ENCODE data around the gene CASP8AP2. TPM values are rescaled to one million over a fixed set of nuclear protein-coding genes. Genes with fewer than 3 reads are reported as not detected.

The CASP8AP2 gene
- total and polyA plus RNA-seq, 2 donors (not counting 1 experiment from before 2014, with no cell fraction given) = 10.8 to 13.4 TPM

DNA sequence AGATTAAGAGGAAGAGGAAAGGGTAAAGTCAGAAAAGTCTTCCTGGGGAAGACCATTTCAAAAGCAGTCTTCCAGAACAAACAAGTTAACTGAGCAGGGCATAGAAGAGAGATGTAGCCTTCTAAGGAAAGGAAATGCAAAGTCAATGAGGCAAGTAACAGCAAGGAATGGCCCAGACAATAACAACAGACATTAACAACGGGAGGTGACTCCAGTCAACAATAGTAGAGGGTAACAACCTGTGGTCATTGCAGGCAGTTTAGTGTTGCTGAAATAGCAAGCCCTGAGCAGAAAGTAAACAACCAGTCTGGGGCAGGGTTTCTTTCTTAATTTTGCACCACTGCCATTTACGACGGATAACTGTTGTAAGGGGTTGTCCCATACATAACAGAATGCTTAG, 12.2 kb upstream of the CASP8AP2 start:
- Histone ChIP-seq H3K79me2 (ENCODE audit: control insufficient read depth, insufficient read depth, low read length) (peaks cover 43% of the 10 kb centered on the region), H3K9ac (ENCODE audit: insufficient read depth, low read length) (no peak overlapping the region), H3K27me3 (ENCODE audit: control insufficient read depth, insufficient read depth, low read length) (no peaks in the 10 kb centered on the region), H3K9me3 (ENCODE audit: control insufficient read depth, insufficient read depth, low read depth, low read length) (no peaks in the 10 kb centered on the region), H3K27ac (ENCODE audit: insufficient read depth, low read length) (no peak overlapping the region), H3K4me1 (ENCODE audit: control insufficient read depth, extremely low read depth, insufficient read depth, low read length) (peaks cover 2% of the 10 kb centered on the region), H3K4me3 (replicated peaks in 1 of 4; ENCODE audit: control extremely low read depth in 1 of 4, insufficient read depth in 1 of 4, low read depth in 3 of 4, low read length in 4 of 4) (peak overlapping the region in 2 of 4 experiments; percentile 20 to 96), H4K20me1 (ENCODE audit: control insufficient read depth, extremely low read depth, insufficient read depth, low read length) (no peaks in the 10 kb centered on the region), H3K36me3 (ENCODE audit: control insufficient read depth, insufficient read depth, low read length) (no peaks in the 10 kb centered on the region), H3K4me2 (ENCODE audit: extremely low read depth, insufficient read depth, low read length) (peak overlapping the region; percentile 44), H2AFZ (ENCODE audit: low read length) (no peak overlapping the region)
- TF ChIP-seq EZH2 (IDR thresholded peaks at IDR 0.05; ENCODE audit: low read length, missing control alignments) = no peak
- TF ChIP-seq, protein P1, sequence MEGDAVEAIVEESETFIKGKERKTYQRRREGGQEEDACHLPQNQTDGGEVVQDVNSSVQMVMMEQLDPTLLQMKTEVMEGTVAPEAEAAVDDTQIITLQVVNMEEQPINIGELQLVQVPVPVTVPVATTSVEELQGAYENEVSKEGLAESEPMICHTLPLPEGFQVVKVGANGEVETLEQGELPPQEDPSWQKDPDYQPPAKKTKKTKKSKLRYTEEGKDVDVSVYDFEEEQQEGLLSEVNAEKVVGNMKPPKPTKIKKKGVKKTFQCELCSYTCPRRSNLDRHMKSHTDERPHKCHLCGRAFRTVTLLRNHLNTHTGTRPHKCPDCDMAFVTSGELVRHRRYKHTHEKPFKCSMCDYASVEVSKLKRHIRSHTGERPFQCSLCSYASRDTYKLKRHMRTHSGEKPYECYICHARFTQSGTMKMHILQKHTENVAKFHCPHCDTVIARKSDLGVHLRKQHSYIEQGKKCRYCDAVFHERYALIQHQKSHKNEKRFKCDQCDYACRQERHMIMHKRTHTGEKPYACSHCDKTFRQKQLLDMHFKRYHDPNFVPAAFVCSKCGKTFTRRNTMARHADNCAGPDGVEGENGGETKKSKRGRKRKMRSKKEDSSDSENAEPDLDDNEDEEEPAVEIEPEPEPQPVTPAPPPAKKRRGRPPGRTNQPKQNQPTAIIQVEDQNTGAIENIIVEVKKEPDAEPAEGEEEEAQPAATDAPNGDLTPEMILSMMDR (conservative IDR thresholded peaks at IDR 0.05 in 1 of 2, IDR thresholded peaks at IDR 0.05 in 1 of 2; ENCODE audit: low read depth in 1 of 2, low read length in 2 of 2) = no peak
- DNase-seq (ENCODE audit: low read depth in 2 of 2) = no peak

DNA sequence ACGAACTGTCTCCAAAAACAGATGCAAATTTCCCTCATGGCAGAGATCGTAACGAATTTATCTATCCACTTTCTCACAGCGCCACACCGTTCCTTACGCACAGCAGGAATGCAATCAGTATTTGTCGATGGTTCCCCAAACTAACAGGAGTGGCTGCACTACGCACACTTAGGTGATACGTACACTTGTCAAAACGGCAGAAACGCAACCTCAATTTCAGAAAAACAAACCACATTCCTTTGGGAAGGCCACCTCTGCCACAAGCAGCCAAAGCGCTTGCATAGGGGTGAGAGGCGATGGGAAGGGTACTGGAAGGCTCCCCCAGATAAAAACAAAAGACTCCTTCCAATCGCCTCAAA, 10.7 kb upstream of the CASP8AP2 start:
- Histone ChIP-seq H4K20me1 (ENCODE audit: control insufficient read depth, extremely low read depth, insufficient read depth, low read length) (no peaks in the 10 kb centered on the region), H3K4me3 (replicated peaks in 1 of 4; ENCODE audit: control extremely low read depth in 1 of 4, insufficient read depth in 1 of 4, low read depth in 3 of 4, low read length in 4 of 4) (peak overlapping the region; percentile 59 to 99 (median 88)), H3K36me3 (ENCODE audit: control insufficient read depth, insufficient read depth, low read length) (no peaks in the 10 kb centered on the region), H3K27me3 (ENCODE audit: control insufficient read depth, insufficient read depth, low read length) (no peaks in the 10 kb centered on the region), H3K4me2 (ENCODE audit: extremely low read depth, insufficient read depth, low read length) (peak overlapping the region; percentile 74), H3K9me3 (ENCODE audit: control insufficient read depth, insufficient read depth, low read depth, low read length) (no peaks in the 10 kb centered on the region), H2AFZ (ENCODE audit: low read length) (peak overlapping the region; percentile 91), H3K9ac (ENCODE audit: insufficient read depth, low read length) (peak overlapping the region; percentile 70), H3K27ac (ENCODE audit: insufficient read depth, low read length) (peak overlapping the region; percentile 79), H3K4me1 (ENCODE audit: control insufficient read depth, extremely low read depth, insufficient read depth, low read length) (peaks cover 2% of the 10 kb centered on the region), H3K79me2 (ENCODE audit: control insufficient read depth, insufficient read depth, low read length) (peaks cover 40% of the 10 kb centered on the region)
- DNase-seq (ENCODE audit: low read depth in 2 of 2) = peak; percentile 22 to 49
- TF ChIP-seq, protein P1 (conservative IDR thresholded peaks at IDR 0.05 in 1 of 2, IDR thresholded peaks at IDR 0.05 in 1 of 2; ENCODE audit: low read depth in 1 of 2, low read length in 2 of 2) = no peak
- TF ChIP-seq EZH2 (IDR thresholded peaks at IDR 0.05; ENCODE audit: low read length, missing control alignments) = no peak

DNA sequence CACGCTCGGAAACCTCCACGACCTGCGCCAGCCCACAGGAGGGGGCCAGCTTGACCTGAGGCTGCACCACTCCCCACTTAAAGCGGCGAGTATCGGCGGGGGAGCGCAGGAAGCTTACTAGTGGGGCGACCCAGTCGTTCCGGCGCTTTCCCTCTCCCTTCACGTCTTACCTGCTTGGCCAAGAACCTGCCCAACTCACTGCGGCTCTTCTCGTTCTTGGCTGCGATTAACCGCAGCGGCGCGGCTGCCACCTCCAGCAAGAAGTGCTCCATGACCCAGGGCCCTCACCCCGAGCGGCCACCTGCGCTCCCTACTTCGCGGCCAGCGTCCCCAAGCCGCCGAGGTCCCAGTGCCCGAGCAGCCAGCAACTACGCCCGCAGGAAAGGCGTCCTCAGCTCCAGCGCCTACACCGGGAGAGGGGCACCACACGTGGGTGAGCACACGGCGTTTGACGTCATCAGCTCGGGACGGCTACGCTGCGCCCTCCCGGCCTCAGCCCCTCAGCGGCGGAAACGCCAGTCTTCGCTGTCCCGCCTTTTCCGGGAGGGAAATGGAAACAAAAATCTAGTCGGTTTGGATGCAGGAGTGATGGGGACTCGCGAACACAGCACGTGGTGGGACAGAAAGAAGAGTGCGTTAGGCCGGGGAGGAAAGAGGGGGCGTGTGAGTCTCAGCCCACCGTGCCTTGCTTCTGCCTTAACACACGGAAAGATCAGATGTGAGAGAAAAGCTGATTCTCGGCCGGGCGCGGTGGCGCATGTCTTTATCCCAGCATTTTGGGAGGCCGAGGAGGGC, 10.1 kb upstream of the CASP8AP2 start, which contains the start of gene MDN1:
Gene MDN1, minus strand, starts transcription at position 459 of the 795 bp plus-strand sequence. Its CDS starts 187 bp downstream, at position 272.
- no peaks in the 10 kb centered on the region for H3K27me3 ChIP-seq (ENCODE audit: control insufficient read depth, insufficient read depth, low read length)

More for the DNA sequence above, 10.1 kb upstream of the CASP8AP2 start, which contains the start of gene MDN1:
- no peak for TF ChIP-seq EZH2 (IDR thresholded peaks at IDR 0.05; ENCODE audit: low read length, missing control alignments)
- TF ChIP-seq, protein P1 (conservative IDR thresholded peaks at IDR 0.05 in 1 of 2, IDR thresholded peaks at IDR 0.05 in 1 of 2; ENCODE audit: low read depth in 1 of 2, low read length in 2 of 2) = no peak
- peak within 1 kb of the TSS; percentile 79 for H3K27ac ChIP-seq (ENCODE audit: insufficient read depth, low read length)
- peaks cover 2% of the 10 kb centered on the region for H3K4me1 ChIP-seq (ENCODE audit: control insufficient read depth, extremely low read depth, insufficient read depth, low read length)
- H3K79me2 ChIP-seq (ENCODE audit: control insufficient read depth, insufficient read depth, low read length) = peaks cover 39% of the 10 kb centered on the region
- peak within 1 kb of the TSS; percentile 97 for H3K4me2 ChIP-seq (ENCODE audit: extremely low read depth, insufficient read depth, low read length)
- H3K9ac ChIP-seq (ENCODE audit: insufficient read depth, low read length) = peak within 1 kb of the TSS; percentile 70
- H4K20me1 ChIP-seq (ENCODE audit: control insufficient read depth, extremely low read depth, insufficient read depth, low read length) = no peaks in the 10 kb centered on the region
- no peaks in the 10 kb centered on the region for H3K9me3 ChIP-seq (ENCODE audit: control insufficient read depth, insufficient read depth, low read depth, low read length)
- peak; percentile 94 for DNase-seq (ENCODE audit: low read depth in 2 of 2)
- H2AFZ ChIP-seq (ENCODE audit: low read length) = peak within 1 kb of the TSS; percentile 98
- H3K36me3 ChIP-seq (ENCODE audit: control insufficient read depth, insufficient read depth, low read length) = no peaks in the 10 kb centered on the region
- peak within 1 kb of the TSS; percentile 59 to 99 (median 88) for H3K4me3 ChIP-seq (replicated peaks in 1 of 4; ENCODE audit: control extremely low read depth in 1 of 4, insufficient read depth in 1 of 4, low read depth in 3 of 4, low read length in 4 of 4)
